Hippocampal formation (tissue), 2 donors: Measurements from ENCODE around the gene VAMP5.
"Not testable (repeated sequence)": the region's sequence is repeated elsewhere in the genome, so short reads cannot be mapped to it uniquely, and the experiment has no call there.

Source experiments
- DNase-seq, 2 donors: peaks; one replicate each; lab custom pipeline; 2025; lab: John Stamatoyannopoulos, UW

Gene VAMP5

DNA sequence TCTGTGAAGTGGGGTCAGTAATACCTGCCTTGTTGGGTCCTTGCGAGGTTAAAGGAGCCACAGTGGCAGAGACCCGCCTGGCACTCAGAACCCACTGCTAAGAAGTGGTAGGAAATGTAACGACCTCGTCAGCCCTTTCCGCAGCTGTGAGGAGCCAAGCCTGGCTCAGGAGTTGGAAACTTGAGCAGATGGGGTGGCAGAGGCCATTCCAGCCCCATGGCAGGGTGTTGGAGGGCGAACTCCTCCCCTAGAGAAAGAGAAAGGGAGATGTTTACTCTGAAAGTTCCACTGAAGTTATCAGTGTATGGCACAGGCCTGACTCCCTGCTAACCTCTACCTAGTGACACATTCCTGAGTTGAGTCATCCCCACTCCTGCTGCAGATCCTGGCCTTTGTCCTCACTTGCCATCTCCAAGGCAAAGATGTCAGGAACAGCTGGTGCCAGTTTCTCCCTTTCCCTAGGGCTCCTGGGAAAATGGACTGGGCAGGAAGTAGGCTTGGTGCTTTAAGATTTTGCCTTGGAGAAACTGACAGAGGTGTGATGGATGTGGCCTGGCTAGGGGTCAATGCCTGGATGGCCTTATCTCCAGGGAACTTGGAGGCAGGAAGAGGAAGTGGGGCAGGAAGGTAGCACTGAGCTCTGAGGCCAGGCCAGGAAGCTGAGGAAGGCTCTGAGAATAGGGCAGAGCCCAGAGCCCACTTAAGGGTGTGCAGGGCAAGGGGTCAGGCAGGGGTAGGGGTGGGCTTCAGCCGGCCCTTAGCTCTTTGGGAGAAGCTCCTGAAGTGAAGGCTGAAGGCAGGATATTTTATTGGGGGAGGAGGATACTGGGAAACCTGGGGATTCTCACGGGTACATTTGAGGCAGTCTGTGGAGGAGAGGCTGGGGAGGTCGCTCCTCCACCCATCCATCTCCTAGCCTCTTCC, 888 bp downstream of the VAMP5 start:
- DNase-seq: no peak

DNA sequence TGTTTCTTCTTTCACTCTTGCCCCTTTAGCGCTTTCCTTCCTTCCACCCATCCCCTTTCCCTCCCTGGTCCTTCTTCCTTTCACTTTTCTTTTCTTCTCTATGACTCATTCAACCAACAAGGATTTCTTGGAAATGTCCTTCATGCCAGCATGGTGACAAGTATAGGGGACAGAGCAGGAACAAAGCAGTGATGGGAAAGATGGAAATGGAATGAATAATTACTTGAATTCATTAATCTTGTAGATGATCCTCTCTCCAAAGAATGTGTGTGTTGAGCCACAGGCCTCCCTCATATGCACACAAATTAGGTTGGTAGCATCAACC, 1.5 kb downstream of the VAMP5 start:
- DNase-seq: no peak

DNA sequence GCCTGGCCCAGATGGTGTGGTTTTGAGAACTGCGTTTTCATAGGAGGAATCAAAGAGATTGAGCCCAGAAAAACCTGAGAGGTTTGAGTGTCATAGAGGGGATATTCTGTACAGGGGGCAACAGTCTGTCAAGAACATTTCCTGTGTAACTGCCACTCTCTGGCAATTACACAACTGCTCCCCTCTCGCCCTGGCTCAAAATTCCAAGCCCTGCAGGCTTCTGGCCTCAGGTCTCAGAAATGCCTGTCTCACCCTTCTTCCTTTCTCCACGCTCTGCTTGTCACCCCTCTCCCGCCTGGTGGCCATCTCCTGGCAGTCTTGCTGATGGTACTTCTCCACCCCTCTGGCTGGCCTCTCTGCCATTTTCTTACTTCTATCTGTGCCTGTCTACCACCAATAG, 4.0 kb downstream of the VAMP5 start:
- no peak for DNase-seq

DNA sequence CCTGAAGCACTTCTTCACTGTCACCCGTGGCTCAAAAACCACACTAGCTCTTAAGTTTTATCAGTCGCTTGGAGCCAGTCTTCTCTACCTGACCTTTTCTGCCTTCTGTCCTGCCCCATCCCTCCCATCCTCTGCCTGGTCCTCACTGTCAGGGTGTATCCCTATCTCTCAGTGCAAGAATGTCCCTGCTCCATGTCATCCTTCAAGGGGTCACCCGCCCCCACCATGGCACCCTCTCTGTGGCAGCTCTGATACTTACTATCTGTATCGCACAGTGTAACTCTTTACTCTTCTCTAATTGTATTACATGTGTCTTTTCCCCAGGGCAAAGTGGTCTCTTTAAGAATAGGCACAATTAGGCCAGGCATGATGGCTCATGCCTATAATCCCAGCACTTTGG, 4.4 kb downstream of the VAMP5 start:
- no peak for DNase-seq

DNA sequence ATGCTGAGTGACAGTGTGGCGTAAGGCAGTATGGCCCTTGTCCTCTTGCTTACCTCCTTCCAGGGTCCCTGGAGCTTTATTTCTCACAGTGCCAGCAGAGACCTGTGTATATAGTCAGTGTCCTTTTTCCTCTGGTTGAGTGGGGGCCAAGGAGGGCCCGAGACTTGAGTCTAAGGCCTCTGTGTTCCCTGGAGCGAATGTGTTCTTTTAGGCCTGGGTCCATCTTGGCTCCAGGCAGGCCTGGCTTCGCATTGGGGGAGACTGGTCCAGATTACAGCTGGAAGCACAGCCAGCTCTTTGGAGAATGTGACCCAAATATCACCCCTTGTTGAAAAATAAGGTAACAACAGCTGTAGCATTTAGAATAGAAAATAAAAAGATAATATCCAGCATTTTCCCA, 5.0 kb downstream of the VAMP5 start:
- DNase-seq: no peak

DNA sequence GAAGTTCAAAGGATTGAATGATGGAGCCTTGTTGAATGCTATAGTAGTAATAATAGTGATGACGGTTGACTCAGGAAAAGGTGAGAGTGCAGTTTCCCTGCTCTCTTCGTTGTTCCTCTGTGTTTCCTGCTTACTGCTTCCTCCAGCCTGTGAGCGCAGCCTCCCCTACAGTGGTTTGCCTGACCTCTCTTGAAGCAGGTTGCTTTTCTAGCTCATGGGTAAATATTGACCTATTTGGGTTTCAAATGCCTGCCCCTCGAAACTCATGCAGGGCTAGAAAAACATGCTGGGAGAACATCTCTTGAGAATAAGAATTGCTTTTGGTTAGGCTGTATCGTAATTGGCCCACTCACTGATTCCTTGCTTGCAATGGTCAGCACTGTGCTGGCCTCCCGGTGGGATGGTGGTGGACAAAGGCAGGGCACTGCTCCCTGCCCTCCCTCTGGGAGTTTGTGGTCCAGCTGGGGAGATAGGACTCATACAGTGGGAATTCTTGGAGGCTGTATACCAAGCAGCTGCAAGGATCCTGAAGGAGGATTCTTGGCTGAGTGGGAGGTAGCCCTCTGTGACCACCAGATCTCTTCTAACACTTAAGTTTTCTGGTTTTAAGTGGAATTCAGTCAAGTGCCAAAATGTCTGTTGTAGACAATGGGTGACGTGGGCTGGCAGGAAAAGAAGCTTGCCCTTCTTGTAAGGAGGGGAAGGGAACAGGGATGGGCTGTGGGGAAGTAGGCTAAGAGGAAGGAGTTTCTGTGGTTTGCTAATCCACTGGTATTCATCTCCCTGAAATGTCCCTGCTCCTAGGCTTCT, 6.0 kb downstream of the VAMP5 start:
- peak in 1 of 2 donors; percentile 24 for DNase-seq

DNA sequence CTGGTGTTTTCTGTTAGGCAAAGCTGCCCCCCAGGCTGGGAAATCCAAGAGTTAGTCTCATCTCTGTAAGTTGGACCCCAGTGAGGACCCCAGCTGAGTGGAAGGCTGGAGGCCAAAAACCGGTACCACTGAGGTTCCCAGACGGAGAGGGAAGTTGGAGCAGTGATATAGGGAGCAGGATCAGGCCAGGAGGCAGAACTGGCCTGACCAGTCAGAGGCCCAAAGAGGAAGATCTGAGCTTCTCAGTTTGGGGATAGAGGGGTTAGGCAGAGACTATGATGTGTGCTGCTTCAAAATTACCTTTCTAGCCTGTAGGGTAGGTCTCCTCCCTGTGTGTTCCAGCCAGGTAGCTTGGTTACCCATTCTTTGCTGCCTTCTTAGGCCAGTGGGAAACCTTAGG, 6.7 kb downstream of the VAMP5 start:
- DNase-seq: no peak

DNA sequence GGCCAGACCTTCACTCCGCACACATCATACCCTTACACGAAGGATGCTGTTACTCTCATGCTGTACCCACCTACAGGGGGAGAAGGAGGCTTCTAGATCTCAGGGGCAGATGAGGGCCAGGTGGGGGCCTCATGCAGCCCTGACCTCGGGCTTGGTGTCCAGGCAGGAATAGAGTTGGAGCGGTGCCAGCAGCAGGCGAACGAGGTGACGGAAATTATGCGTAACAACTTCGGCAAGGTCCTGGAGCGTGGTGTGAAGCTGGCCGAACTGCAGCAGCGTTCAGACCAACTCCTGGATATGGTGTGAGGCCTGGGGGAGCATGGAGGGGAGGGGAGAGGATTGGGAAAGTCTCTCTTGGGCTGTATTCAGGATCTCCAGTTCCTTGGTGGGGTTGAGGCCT, 7.3 kb downstream of the VAMP5 start:
- DNase-seq: no peak

DNA sequence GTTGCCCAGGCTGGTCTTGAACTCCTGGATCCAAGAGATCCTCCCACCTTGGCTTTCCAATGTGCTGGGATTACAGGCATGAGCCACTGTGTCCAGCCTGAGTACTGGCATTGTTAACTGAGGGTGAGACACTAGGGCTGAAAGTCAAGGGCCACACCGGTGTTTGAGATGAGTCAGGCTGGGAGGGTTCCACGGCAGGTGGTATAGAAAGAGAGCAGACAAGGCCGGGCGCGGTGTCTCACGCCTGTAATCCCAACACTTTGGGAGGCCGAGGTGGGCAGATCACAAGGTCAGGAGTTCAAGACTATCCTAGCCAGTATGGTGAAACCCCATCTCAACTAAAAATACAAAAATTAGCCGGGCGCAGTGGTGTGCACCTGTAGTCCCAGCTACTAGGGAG, 8.1 kb downstream of the VAMP5 start:
- not testable (repeated sequence) for DNase-seq

DNA sequence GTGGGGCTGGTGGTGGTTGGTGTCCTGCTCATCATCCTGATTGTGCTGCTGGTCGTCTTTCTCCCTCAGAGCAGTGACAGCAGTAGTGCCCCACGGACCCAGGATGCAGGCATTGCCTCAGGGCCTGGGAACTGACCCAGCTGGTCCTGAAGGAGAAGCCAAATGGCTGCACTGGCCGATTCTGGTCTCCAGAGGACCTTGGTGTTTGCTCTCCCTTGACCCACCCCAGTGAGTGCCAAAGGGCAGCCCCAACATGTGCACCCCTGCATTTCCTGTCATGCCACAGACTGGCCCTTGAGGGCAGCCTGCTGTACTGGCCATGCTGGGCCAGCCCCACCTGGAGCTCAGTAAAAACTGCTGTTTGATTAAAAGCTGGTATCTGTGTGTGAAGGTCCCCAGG, 8.8 kb downstream of the VAMP5 start:
- no peak for DNase-seq

DNA sequence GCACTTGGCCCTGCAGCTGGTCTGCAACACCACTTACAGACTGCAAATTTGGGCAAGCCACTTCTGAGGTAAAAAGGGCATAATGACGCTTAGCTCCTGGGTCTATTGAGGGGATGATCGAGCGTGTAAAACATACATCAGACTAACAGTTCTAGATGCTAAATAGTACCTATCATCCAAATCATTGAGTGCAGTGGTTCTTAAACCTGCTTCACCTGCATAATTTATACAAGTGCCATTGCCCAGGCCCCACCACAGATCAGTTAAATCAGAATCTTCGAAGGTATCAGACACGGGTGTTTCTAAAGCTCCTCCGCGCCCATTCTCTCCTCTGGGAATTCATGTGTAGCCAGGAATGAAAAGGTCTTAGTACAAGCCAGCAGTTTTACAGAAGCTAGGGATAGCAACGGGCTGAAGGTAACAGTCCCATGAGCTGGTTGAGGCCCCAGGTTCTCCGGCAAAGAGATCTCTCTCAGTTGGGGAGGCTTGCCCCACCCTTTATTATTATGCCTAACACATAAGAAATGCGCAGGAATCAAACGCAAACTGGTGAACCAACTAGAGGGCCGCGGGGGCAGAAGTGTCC, 10.6 kb downstream of the VAMP5 start:
- DNase-seq: no peak

DNA sequence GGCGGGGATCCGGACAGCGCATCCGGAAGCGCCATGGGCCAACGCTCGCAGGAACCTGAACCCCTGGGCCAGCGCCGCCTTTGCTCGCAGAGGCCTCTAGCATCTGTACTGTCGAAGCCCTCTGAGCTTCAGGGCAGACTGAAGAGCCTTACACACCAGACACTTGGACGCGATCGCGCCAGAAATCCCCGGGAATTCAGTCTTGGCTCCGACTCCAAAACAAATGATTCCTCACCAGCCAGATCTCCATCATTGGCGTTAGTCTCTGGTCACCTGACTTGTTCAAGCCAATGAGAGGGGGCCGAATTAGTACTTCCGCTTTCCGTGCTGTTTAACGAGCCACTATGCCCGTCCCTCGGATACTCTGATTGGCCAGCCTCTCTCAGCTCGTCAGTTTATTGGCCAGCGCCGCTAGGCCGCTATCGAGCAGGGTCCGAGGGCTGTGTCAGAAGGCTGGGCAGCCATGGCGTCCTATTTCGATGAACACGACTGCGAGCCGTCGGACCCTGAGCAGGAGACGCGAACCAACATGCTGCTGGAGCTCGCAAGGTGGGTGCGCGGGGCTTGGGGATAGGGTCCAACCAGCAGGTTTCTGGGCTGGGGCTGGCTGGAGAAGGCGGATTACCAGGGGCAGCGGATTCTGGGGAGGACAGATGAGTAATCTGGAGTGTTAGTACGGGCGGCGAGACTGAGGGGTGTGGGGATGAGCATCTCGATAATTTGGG, 11.2 kb downstream of the VAMP5 start, which contains the start of gene RNF181:
RNF181 (plus strand) TSS at position 445 of the 725 bp plus-strand sequence; CDS start at position 464, 19 bp downstream.
- peak; percentile 97 to 99 for DNase-seq

DNA sequence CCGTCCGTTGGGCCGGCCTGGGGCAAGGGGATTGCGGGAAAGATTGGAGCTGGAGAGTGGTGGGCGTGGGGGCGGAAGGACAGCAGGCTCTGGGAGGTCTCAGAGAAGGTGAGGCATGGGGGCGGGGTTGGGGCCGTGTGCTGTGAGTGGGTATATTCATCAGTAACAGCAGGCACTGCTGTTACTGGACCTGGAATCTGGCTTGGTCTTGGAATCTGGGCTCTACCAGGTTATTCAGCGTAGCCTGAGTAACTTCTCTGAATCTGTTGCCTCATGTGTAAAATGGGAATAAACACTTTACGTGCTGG, 11.7 kb downstream of the VAMP5 start:
- DNase-seq: no peak

DNA sequence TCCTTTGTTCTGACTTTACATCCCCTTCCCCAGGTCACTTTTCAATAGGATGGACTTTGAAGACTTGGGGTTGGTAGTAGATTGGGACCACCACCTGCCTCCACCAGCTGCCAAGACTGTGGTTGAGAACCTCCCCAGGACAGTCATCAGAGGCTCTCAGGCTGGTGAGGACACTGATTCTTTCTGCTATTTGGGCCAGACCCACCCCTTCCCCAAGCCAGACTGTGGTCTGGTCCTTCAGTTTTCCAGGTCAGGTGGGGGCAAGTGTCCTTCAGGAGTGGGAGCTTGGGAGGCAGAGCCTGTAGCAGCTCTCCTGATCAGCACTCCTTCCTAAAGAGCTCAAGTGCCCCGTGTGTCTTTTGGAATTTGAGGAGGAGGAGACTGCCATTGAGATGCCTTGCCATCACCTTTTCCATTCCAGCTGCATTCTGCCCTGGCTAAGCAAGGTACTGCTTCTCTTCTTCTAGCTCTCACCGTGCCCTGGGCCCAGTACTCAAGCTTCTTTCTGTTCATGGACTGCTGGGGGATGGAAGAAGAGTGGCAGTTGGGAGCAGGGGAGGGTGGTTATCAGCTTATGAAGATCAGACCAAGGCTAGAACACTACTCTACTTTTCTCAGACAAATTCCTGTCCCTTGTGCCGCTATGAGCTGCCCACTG, 12.4 kb downstream of the VAMP5 start:
- DNase-seq: no peak

DNA sequence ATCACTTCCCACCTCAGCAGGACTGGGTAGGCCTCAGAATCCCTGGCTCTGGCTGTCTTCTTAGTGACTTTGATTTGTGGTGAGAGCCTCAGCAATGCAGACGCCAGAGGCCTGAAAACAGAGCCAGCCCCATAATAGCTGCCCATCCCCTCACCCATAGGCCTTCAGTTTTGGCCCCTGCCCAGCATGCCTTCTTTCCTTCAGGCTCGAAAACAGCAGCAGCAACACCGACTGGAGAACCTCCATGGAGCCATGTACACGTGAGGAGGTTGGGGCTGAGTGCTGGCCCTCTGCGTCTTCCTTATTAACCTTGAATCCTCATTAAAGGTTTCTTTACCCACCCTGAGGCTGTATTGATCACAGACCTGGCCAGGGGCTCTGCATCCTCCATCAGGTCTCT, 13.0 kb downstream of the VAMP5 start:
- DNase-seq: no peak

DNA sequence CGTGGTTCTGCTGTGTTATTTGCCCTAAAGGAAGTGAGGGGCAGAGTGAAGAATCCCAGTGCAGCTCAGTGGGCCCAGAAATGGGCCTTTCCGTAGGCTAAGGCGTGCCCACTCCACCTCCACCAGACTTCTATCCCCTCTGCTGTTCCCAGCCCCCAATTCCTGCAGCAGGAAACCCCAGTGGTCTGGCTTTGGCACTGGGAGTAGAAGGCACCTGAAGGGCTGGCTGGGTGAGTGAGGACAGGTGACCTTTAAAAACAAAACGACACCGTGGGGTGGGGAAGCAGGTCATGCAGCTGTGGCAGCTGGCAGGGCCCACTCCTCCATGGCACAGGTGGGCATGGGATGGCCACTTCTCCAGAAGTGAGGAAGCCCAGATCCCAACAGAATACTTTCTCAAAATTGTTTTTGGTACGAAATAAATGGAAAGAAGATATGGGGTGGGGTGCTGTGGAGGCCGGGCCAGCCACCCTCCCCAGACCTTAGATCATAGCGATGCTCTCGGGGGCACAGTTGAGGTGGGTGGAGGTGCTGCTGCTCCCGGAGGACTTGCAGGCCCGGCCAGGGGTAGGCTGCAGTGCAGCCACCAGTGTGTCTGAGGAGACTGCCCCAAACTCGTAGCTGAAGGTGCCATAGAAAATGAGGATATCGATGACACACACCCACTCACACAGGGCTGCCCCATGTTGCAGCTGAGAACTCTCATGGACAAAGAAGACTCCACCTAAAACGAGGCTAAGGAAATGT, 14.5 kb downstream of the VAMP5 start:
- DNase-seq: no peak

DNA sequence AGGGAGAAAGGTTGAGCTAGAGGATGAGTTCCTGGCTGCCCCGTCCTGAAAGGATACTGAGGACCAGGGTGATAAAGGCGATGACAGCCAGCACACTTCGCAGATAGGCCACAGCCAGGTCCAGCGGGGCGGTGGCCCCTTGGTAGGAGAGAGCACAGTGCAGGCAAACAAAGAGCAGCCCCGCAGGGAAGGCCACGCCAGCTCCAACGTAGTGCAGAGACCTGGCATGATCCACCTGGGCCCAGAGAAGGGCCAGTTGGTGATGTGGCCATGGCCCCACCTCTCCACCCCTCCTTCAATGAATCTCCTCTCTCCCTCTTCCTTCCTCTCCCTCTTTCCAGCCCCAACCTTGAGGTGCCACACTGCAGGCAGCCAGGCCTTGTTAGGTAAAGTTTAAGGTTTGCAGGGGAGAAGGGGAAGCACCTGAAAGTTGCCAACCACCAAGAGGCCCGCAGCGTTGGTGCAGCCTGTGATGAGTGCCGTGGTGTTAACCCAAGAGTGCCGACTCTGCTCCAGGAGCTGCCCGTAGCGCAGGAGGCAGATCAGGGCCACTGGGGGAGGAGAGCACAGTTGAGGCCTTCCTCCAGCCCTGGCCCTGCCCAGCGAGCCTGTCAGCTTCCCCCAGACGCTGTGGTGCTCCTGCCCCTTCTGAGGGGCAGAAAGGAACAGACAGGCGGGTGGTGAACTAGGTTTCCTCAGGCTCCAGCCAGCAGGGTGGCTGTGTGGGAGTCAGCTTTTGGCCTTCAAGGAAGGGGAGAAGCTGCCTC, 15.4 kb downstream of the VAMP5 start:
- no peak for DNase-seq

DNA sequence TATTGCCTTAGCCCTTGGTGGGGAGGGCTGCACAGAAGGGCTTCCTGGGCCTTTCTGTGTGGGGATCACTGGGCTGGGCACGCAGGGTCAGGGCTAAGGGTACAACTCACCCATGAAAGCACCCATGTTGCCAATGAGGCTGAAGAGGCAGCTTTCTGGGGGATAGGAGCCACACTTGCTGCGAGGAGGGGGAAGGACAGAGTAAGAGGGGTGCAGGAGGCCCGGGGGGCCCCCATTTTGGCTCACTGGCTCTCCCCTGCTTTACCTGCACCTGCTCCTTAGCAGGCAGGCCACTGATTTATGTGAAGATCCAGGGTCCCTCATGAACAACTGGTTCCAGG, 16.0 kb downstream of the VAMP5 start:
- DNase-seq: no peak

DNA sequence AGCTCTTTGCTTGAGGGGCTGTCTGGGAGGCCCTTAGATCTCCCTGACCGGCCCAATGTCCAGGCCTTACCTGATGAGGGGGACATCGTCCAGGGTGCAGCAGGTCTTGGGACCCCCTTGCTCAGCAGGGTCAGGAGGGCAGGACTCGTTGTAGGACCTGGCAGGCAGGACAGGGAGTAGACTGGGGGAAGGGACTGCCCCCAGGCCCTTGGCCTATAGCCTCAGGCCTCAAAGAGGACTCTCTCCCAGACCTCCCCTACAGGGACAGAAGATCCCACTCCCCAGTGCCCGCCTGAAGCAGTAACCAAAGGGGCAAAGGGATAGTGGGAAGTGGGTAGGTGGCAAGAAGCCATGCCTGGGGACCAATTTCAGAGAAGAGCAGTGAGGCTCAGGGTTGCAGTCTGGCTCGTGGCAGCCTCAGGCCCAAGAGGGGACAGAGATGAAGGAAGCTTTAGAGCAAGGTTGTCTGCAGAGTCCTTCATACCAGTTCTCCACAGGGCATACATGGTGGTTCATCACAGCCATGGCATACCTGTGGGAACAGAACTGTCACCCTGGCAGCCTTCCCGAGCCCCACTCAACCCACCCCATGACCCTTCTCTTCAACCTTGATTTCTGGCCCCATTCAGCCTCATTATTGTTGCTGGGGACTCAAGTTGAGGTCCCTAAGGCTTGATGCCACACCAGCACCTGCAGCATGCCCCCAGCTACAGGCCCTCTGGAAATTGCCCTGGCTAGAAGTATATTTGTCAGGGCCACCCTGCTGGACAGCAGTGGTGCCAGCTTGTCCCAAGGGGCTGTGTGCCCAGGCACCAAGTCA, 16.9 kb downstream of the VAMP5 start:
- DNase-seq: no peak
